Measurements from ENCODE around the gene PAQR9. TPM values are rescaled to one million over a fixed set of nuclear protein-coding genes. Genes with fewer than 3 reads are reported as not detected.

PAQR9 gene
- total RNA-seq, 1 donor from 2014 or later: 0.23 TPM

- Histone ChIP-seq H2AFZ (ENCODE audit: low read depth, low read length) (peak overlapping the region; percentile 99), H3K27ac (ENCODE audit: low read depth, low read length) (peak overlapping the region; percentile 95), H3K9me3 (ENCODE audit: insufficient read depth, low read depth, low read length) (no peaks in the 10 kb centered on the region), H3K4me1 (ENCODE audit: insufficient read depth, low read length) (peaks cover 11% of the 10 kb centered on the region), H3K4me3 (ENCODE audit: insufficient read depth, low read depth, low read length) (peak overlapping the region; percentile 99), H3K36me3 (ENCODE audit: insufficient read depth, low read length) (no peaks in the 10 kb centered on the region), H3K79me2 (ENCODE audit: insufficient read depth, low read length) (peaks cover 61% of the 10 kb centered on the region), H3K27me3 (ENCODE audit: insufficient read depth, low read length) (no peaks in the 10 kb centered on the region), H3K4me2 (ENCODE audit: low read length) (peak overlapping the region; percentile 92), H3K9ac (ENCODE audit: low read length) (peak overlapping the region; percentile 100), H4K20me1 (ENCODE audit: insufficient read depth, low read length) (peaks cover 28% of the 10 kb centered on the region)
- DNase-seq (ENCODE audit: low read depth): peak; percentile 10
- Mint-ChIP-seq H3K27me3 (ENCODE audit: low read depth, unreplicated experiment) (no peaks in the 10 kb centered on the region), H3K4me3 (ENCODE audit: unreplicated experiment) (peak overlapping the region; percentile 97), H3K4me1 (ENCODE audit: low read depth, unreplicated experiment) (peaks cover 23% of the 10 kb centered on the region), H3K9me3 (ENCODE audit: unreplicated experiment) (no peaks in the 10 kb centered on the region), H3K36me3 (ENCODE audit: low read depth, unreplicated experiment) (no peaks in the 10 kb centered on the region), H3K27ac (ENCODE audit: unreplicated experiment) (peak overlapping the region; percentile 99)
- no peak for FAIRE-seq
- TF ChIP-seq EZH2 (IDR thresholded peaks at IDR 0.05; ENCODE audit: insufficient read depth, low read length): no peak
- TF ChIP-seq CTCF (IDR thresholded peaks at IDR 0.05; ENCODE audit: insufficient read depth, low read depth, low read length): no peak
These were observed 38.7 kb upstream of the PAQR9 start for GRCh38 chr3:143002083-143002712.

- Histone ChIP-seq H3K4me2 (ENCODE audit: low read length) (peak within 1 kb of the TSS; percentile 92), H2AFZ (ENCODE audit: low read depth, low read length) (peak within 1 kb of the TSS; percentile 99), H3K9ac (ENCODE audit: low read length) (peak within 1 kb of the TSS; percentile 100), H3K79me2 (ENCODE audit: insufficient read depth, low read length) (peaks cover 54% of the 10 kb centered on the region), H3K27me3 (ENCODE audit: insufficient read depth, low read length) (no peaks in the 10 kb centered on the region), H4K20me1 (ENCODE audit: insufficient read depth, low read length) (peaks cover 21% of the 10 kb centered on the region), H3K36me3 (ENCODE audit: insufficient read depth, low read length) (no peaks in the 10 kb centered on the region), H3K9me3 (ENCODE audit: insufficient read depth, low read depth, low read length) (no peaks in the 10 kb centered on the region), H3K27ac (ENCODE audit: low read depth, low read length) (peak within 1 kb of the TSS; percentile 95), H3K4me3 (ENCODE audit: insufficient read depth, low read depth, low read length) (peak within 1 kb of the TSS; percentile 99), H3K4me1 (ENCODE audit: insufficient read depth, low read length) (peaks cover 11% of the 10 kb centered on the region)
- Mint-ChIP-seq H3K4me1 (ENCODE audit: low read depth, unreplicated experiment) (peaks cover 22% of the 10 kb centered on the region), H3K4me3 (ENCODE audit: unreplicated experiment) (peak within 1 kb of the TSS; percentile 97), H3K27me3 (ENCODE audit: low read depth, unreplicated experiment) (no peaks in the 10 kb centered on the region), H3K36me3 (ENCODE audit: low read depth, unreplicated experiment) (no peaks in the 10 kb centered on the region), H3K27ac (ENCODE audit: unreplicated experiment) (peak within 1 kb of the TSS; percentile 99), H3K9me3 (ENCODE audit: unreplicated experiment) (no peaks in the 10 kb centered on the region)
- no peak for TF ChIP-seq CTCF (IDR thresholded peaks at IDR 0.05; ENCODE audit: insufficient read depth, low read depth, low read length)
- TF ChIP-seq EZH2 (IDR thresholded peaks at IDR 0.05; ENCODE audit: insufficient read depth, low read length): no peak
- DNase-seq (ENCODE audit: low read depth) (peak; percentile 99), FAIRE-seq (no peak)
These were observed 38.1 kb upstream of the PAQR9 start, which contains the start of gene U2SURP for GRCh38 chr3:143001369-143002082. Gene U2SURP (plus strand): TSS chr3:143001570. CDS start chr3:143001629, 59 bp downstream.
